HCEC 1CT (cell line): ENCODE measurements around the gene PLA2G4F.

Source experiments
- DNase-seq: peaks from one replicate; pipeline ENCODE4 v3.0.0-alpha.2; 2017

PLA2G4F gene

GRCh38 chr15:42130246-42130986 lies 26.0 kb downstream of the PLA2G4F start:
- DNase-seq = no peak

DNA sequence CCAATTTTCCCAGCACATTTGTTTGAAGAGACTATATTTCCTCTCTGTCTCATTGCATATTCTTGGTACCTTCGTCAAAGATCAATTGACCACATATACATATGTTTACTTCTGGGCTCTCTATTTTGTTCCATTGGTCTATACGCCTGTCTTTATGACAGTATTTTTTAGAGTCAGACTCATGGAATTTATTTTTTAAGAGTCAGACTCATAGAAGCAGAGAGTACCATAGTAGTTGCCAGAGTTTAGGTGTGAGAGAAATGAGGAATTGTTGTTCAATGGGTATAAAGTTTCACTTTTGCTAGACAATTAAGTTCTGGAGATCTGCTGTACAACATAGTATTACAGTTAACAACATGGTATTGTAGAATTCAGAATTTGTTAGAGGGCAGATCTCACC lies 27.1 kb downstream of the PLA2G4F start:
- DNase-seq = no peak

DNA sequence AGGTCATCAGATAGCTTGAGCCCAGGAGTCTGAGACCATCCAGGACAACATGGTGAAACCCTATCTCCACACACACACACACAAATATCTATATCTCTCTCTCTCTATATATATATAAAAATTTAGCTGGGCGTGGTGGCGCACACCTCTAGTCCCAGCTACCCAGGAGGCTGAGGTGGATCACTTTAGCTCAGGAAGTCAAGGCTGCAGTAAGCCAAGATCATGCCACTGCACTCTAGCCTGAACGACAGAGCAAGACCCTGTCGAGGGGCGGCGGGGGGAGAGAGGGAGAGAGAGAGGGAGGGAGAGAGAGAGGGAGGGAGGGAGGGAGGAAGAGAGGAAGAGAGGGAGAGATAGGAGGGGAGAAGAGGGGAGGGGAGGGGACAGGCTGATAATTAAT lies 28.0 kb downstream of the PLA2G4F start:
- no peak for DNase-seq

DNA sequence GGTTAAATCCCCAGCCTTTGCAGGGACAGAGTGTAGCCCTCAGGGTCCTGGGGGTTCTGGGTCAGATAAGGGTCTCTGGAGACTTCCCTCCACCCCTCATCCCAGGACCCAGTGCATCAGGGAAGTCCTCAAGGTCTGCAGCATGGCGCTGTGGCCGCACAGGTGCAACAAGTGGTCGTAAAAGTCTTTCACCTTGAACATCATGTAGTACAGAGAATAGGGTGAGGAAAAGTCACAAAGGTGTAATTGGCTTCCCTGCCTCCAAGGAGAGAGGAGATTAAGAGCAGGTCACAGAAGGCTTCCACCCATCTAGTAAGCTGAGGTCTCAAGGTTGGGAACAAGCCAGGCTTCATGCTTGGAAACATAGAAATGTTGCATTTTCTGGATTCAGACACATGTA lies 32.9 kb downstream of the PLA2G4F start:
- DNase-seq = no peak

- DNase-seq = no peak
Observed at GRCh38 chr15:42121682-42122081, 34.8 kb downstream of the PLA2G4F start.

DNA sequence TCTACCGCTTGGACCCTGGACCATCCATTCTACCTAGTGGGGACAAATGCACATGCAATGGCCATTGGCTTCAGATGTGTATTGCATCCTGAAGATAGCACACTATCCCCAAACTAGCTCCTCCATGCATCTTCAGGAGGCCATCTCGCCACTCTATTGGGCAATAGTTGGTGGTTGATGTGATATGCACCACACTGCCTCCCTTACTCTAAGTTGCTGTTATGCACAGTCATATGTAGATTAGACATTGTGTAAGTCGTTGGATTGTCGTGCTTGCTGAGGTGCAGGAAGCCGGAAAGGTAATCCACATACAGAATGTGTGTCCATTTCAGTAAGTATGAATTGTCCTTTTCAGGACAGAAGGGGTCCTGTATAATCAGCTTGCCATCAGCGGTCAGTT lies 35.4 kb downstream of the PLA2G4F start:
- DNase-seq = no peak

GRCh38 chr15:42120285-42120684 lies 36.2 kb downstream of the PLA2G4F start:
- no peak for DNase-seq

GRCh38 chr15:42119446-42119760 lies 37.0 kb downstream of the PLA2G4F start:
- no peak for DNase-seq

- no peak for DNase-seq
Observed at GRCh38 chr15:42118650-42119445, 37.6 kb downstream of the PLA2G4F start.

GRCh38 chr15:42111924-42112323 lies 44.5 kb downstream of the PLA2G4F start:
- DNase-seq = no peak

- DNase-seq = no peak
Observed at GRCh38 chr15:42110367-42110766, 46.1 kb downstream of the PLA2G4F start.

- DNase-seq = no peak
Observed at GRCh38 chr15:42108806-42109205, 47.6 kb downstream of the PLA2G4F start.

GRCh38 chr15:42108189-42108588 lies 48.2 kb downstream of the PLA2G4F start:
- no peak for DNase-seq

- DNase-seq = no peak
Observed at GRCh38 chr15:42107473-42107872, 49.0 kb downstream of the PLA2G4F start.

DNA sequence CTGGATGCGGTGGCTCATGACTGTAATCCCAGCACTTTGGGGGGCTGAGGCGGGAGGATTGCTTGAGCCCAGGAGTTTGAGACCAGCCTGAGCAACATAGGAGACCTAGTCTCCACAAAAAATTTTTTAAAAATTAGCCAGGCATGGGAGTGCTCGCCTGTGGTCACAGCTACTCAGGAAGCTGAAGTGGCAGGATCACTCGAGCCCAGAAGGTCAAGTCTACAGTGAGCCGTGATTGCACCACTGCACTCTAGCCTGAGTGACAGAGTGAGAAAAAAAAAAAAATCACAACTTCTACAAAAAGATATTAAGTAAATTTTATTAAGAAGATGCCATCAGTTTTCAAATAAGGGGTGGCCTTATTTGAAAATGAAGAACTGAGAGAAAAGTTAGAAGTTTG lies 50.1 kb downstream of the PLA2G4F start:
- no peak for DNase-seq

GRCh38 chr15:42104095-42104891 lies 52.1 kb downstream of the PLA2G4F start:
- DNase-seq = peak; percentile 3

GRCh38 chr15:42102646-42103235 lies 53.7 kb downstream of the PLA2G4F start:
- peak; percentile 38 for DNase-seq

DNA sequence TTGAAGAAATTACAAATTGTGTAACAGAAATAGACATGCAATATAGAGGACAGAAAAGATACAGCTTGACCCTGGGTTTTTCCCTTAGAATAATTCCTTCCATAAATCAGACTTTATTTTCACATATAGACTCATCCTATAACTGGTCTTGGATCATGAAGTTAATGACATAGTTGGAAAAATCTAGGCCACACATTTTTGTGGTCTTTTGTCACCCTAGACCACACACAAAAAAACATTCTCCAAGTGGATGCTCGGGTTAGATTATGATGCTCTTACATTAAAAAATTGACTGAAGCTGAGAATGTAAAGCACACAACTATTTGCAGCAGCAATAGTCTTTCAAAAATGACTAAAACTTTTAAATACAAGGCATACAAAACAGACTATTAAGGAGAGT lies 54.6 kb downstream of the PLA2G4F start:
- DNase-seq = peak; percentile 4

- DNase-seq = no peak
Observed at GRCh38 chr15:42100021-42100800, 56.2 kb downstream of the PLA2G4F start.

DNA sequence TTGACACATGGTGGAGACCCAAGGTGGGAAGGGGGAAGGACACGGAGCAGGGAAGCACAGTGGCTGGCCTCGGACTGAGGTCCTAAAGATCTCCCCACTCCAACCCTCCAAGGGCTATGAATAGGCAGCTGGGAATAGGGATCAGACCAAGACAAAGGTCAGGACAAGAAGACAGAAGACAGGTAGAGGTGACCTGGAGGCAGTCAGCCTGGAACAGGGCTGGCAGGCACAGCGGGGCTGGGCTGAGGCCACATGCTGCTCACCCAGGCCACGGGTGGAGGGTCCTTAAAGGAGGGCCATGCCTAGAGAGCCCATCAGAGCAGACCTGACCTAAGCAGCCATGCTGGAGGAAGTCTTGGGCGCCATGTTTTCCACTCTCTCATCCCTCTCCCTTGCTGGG lies 59.4 kb downstream of the PLA2G4F start:
- no peak for DNase-seq

DNA sequence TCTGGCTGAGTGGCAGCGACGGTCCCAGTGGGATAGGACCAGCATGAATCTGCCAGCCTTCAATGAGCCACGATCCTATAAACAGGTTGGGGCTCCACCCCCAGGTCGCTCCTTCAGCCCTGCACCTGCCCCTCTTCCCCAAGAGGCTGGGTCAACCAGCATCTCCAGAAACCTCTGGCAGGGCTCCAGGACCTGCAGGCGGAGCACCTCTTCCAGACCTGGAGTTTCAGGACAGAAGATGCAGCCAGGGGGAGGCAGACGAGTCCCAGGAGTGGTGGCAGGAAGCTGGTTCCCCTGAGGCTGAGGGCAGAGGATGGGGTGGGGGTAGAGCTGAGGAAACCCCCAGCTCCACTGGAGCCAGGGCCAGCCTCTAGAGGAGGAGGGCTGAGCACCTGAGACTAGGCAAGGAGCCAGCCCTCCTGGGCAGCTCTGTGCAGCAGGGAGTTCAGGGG lies 61.9 kb downstream of the PLA2G4F start, which contains the start of gene PLA2G4D:
Gene PLA2G4D (minus strand): TSS at position 51 of the 452 bp plus-strand sequence. CDS start 103 bp downstream, outside the sequence.
- no peak for DNase-seq

DNA sequence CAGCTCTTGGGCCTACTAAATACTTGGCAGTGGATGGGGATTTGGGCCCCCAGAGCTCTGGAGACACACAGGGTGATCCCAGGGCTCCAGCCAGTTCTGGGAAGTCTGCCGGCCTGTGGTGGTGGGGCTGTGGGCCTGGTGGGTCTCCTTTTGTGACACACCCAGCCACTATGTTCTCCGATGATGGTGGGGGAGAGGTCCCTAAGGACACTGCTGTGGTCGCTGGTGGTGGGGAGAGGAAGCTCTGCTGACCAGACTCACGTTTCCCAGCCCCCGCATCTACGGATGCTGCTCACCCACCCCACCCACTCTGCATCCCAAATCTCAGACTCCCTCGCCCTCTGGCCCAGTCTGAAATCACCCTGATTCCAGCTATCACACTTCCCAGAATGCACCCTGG lies 62.5 kb downstream of the PLA2G4F start:
- DNase-seq = no peak
